Measurements from ENCODE around the gene CACNA1C.

Gene CACNA1C

DNA sequence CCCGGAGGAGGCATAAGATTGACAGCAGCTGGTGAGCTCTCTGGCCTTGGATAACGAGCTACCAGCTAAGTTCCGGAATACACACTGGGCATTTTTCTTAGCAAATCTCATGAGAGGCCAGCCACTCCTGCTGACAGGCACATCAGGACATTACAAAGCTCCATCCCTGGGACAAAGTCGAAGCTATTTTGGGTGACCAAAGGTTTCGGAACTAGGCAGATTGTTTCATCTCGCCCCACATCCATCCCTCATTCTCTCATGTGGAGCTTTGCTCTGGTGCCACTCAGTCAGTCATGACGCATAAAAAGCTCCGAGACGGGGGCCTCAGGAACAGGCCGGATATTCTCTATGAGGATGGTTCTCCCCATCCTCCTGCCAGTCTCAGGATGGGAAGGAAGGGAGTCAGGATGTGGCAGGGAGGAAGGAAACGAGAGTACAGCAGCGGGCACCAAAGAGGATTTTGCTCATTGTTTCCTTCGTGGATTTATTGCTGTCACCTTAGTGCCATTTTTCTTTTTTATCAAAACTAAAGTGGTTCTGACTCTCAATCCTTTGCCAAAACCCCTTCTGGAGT lies 488.9 kb downstream of the CACNA1C start:
- DNase-seq (ENCODE audit: low spot score): no peak
- in situ Hi-C loops (cut with MboI; ENCODE audit: low sequenced_read_pairs, unreplicated experiment): no loop called here
- TF ChIP-seq, protein P1, sequence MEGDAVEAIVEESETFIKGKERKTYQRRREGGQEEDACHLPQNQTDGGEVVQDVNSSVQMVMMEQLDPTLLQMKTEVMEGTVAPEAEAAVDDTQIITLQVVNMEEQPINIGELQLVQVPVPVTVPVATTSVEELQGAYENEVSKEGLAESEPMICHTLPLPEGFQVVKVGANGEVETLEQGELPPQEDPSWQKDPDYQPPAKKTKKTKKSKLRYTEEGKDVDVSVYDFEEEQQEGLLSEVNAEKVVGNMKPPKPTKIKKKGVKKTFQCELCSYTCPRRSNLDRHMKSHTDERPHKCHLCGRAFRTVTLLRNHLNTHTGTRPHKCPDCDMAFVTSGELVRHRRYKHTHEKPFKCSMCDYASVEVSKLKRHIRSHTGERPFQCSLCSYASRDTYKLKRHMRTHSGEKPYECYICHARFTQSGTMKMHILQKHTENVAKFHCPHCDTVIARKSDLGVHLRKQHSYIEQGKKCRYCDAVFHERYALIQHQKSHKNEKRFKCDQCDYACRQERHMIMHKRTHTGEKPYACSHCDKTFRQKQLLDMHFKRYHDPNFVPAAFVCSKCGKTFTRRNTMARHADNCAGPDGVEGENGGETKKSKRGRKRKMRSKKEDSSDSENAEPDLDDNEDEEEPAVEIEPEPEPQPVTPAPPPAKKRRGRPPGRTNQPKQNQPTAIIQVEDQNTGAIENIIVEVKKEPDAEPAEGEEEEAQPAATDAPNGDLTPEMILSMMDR (IDR thresholded peaks at IDR 0.05; ENCODE audit: borderline replicate concordance, control extremely low read depth, extremely low read depth, insufficient read depth, missing control alignments): no peak

DNA sequence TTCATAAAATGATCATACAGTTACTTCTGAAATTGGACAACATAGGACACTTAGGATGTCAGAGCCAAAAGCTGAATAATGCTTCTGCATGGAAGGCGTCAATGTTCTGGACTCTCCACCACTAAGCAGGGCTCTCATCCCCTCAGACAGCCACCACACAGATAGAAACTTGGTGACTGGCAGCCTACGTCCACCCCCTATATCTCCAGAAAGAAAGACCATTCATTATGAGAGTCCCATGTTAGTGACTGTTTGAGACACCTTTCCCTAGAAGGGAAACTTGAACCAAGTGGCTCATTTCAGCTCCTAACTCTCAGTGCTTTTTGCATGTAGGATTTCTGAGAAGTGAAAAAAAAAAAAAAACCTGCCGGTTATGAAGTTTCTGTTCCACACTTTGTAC lies 491.0 kb downstream of the CACNA1C start:
- in situ Hi-C loops (cut with MboI; ENCODE audit: low sequenced_read_pairs, unreplicated experiment): no loop called here
- DNase-seq (ENCODE audit: low spot score): no peak
- TF ChIP-seq, protein P1 (IDR thresholded peaks at IDR 0.05; ENCODE audit: borderline replicate concordance, control extremely low read depth, extremely low read depth, insufficient read depth, missing control alignments): no peak

DNA sequence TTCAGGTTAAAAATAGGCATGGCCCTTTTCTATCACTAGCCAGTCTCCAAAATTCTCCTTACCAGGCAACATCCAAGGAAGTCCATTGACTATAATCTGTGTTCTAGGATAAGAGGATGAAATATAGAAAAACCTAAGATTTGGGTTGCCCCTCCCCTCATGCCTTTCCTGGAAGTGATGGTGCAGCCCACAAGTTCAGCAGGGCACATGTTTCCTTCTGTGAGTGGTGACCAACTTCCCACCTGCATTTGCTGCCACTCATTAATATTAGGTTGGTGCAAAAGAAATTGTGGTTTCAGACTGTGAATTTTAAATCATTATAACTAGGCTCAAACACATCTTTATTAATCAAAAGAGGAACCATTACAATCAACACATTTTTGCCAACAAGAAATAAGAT lies 491.4 kb downstream of the CACNA1C start:
- DNase-seq (ENCODE audit: low spot score): no peak
- in situ Hi-C loops (cut with MboI; ENCODE audit: low sequenced_read_pairs, unreplicated experiment): no loop called here
- TF ChIP-seq, protein P1 (IDR thresholded peaks at IDR 0.05; ENCODE audit: borderline replicate concordance, control extremely low read depth, extremely low read depth, insufficient read depth, missing control alignments): no peak

DNA sequence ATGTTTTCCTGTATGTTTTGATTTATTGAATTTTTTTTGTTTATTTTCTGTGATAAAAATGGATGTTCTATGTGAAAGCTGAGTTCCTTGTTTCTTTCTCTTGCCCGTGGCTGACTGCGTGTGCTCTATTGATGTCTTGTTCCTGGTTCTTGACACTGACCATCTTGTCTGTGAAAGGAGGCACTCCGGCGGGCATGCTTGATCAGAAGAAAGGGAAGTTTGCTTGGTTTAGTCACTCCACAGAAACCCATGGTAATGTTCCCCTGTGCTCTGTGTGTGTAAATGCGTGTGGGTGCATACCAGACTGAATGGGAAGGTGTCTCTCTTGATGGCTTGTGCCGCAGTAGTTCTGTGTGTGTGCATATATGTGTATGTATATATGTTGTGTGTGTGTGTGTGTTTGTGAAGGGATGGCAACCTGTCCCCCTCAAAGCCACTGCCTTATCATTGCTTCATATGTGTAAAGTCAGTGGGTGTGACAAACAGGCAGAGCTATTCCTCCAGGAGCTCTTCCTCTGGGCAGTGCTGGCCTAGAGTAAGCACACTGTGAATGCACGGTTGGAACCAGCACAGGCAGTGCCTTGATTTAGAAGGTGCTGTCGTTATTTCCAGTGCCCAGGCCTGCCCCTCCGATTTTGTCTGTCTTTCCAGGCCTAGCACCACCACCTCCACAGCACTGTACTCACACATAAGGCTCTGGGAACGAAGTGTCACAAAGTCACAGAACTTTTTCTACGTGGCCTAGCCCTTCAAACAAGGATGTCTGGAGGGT lies 494.7 kb downstream of the CACNA1C start:
- in situ Hi-C loops (cut with MboI; ENCODE audit: low sequenced_read_pairs, unreplicated experiment): no loop called here
- TF ChIP-seq, protein P1 (IDR thresholded peaks at IDR 0.05; ENCODE audit: borderline replicate concordance, control extremely low read depth, extremely low read depth, insufficient read depth, missing control alignments): no peak
- DNase-seq (ENCODE audit: low spot score): no peak

DNA sequence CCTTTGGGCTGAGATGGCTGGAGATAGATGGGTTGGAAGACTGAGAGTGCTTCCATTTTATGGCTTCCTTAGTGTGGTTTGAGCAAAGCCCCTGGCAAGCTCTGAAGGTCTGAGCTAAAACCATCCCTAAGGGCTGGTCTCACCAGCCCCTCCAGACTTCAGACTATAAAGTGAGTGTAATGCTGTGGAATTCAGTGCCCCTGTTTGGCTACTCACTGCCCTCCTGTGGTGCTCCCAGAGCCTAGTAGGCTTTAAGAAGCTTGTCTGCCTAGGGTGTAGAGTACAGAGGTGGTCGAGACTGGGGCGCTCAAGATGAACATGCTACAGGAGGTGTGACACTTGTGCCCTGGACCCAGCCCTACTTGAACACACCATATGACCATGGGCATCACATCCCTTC lies 495.3 kb downstream of the CACNA1C start:
- in situ Hi-C loops (cut with MboI; ENCODE audit: low sequenced_read_pairs, unreplicated experiment): no loop called here
- TF ChIP-seq, protein P1 (IDR thresholded peaks at IDR 0.05; ENCODE audit: borderline replicate concordance, control extremely low read depth, extremely low read depth, insufficient read depth, missing control alignments): no peak

DNA sequence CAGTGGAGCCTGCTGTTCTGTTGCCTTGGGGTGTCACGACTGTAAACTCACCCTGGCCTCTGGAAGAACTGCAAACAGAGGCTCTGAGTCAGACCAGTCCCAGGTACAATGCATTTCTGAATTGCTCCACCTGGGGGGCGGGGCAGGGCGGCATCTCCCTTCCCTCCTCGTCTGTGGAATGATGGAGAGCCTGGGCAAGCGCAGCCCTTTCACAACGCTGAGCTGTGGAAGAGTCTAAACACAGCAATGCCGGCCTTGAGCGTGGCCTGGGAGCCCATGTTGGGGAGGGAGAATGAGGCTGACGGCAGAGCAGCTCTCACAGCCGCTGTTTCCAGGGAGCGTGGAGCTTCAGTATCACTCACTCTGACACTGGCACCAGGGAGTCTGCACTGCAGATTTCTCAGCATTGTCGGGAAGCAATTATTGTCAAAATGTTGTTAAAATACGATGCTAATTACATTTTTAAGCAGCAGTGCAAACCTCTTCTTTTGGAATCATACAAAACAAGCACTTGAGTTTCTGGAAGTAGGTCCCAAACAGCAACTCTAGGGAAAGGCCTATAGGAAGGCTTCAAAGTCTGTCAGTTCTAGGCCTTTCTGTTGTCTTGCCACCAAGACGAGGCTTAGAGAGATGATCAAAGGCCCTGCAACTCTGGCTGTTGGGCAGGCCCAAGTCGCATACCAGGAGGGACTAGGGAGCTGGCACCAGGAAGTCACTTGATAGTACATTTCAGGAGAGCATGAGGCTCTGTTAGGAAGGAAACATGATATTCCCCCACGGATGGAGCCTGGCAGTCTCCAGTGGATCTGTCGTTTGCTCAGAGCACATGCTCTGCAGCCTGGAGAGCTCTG lies 498.0 kb downstream of the CACNA1C start:
- TF ChIP-seq, protein P1 (IDR thresholded peaks at IDR 0.05; ENCODE audit: borderline replicate concordance, control extremely low read depth, extremely low read depth, insufficient read depth, missing control alignments): no peak
- in situ Hi-C loops (cut with MboI; ENCODE audit: low sequenced_read_pairs, unreplicated experiment): no loop called here
- DNase-seq (ENCODE audit: low spot score): no peak

More for the DNA sequence above, 495.3 kb downstream of the CACNA1C start:
- no peak for DNase-seq (ENCODE audit: low spot score)
